Endothelial cell of umbilical vein (primary cell): ENCODE results near the gene DHX35. TPM values are rescaled to one million over a fixed set of nuclear protein-coding genes. Genes with fewer than 3 reads are reported as not detected.

Experiments
- BruUV-seq: library from RNA; stranded (reverse); fragments of 400-500 nt; replicated peaks from 2 replicates; lab custom pipeline; 2021; lab: Mats Ljungman, UMichigan
- CTCF ChIA-PET: fragments of 300-600, 350-600 bp; sonication (Branson Sonifier 250); formaldehyde crosslinking; loops from one replicate; lab custom pipeline; 2021; ENCODE audit warnings: antibody characterized with exemption, inconsistent platforms; lab: Charles Lee
- POLR2A ChIA-PET: fragments of 300-600, 350-600 bp; sonication (Branson Sonifier 250); formaldehyde crosslinking; loops from one replicate; lab custom pipeline; 2021; ENCODE audit warnings: antibody characterized with exemption, inconsistent platforms; lab: Charles Lee
- DNase-seq: peaks from one replicate; pipeline ENCODE4 v3.0.0-alpha.2; 2011; ENCODE audit warnings: low read depth, low spot score
- FAIRE-seq: peaks from 2 replicates; lab custom pipeline; 2011; peaks lifted over from hg19 to GRCh38; lab: Jason Lieb, UNC
- H2AFZ ChIP-seq: 2 replicates; pipeline ENCODE4 v1.6.0; 2012; ENCODE audit warnings: low read depth, low read length, control low read depth, inconsistent platforms
- H3K27ac ChIP-seq: 2 replicates; pipeline ENCODE4 v1.5.1; 2011; ENCODE audit warnings: low read depth, mild to moderate bottlenecking, control low read depth, low read length, moderate library complexity; ENCODE audit not compliant: insufficient read depth
- H3K27me3 ChIP-seq, 2 experiments: 2 replicates each; pipeline versions ENCODE4 v1.6.0 to v1.6.1; 2011; ENCODE audit warnings: low read length in 2 of 2, mixed read lengths in 1 of 2; ENCODE audit not compliant: control insufficient read depth in 2 of 2, insufficient read depth in 2 of 2
- H3K36me3 ChIP-seq, 2 experiments: 2 replicates in 1 of 2; 3 replicates in 1 of 2; pipeline ENCODE4 v1.5.1; 2011; ENCODE audit warnings: low read length in 2 of 2, mild to moderate bottlenecking in 1 of 2, moderate library complexity in 1 of 2; ENCODE audit not compliant: control insufficient read depth in 2 of 2, insufficient read depth in 2 of 2; ENCODE audit errors: extremely low read depth in 1 of 2
- H3K4me1 ChIP-seq: 3 replicates; pipeline ENCODE4 v1.5.1; 2011; ENCODE audit warnings: mild to moderate bottlenecking, low read length; ENCODE audit not compliant: control insufficient read depth, insufficient read depth; ENCODE audit errors: extremely low read depth
- H3K4me2 ChIP-seq: 2 replicates; pipeline ENCODE4 v1.6.1; 2011; ENCODE audit warnings: low read length, control low read depth, mixed read lengths; ENCODE audit not compliant: insufficient read depth
- H3K4me3 ChIP-seq, 3 experiments: fragments of 200-600 bp in 1 of 3; sonication (generic), shearing (Covaris generic) in 1 of 3; replicated peaks in 1 of 3; 2 replicates each; pipeline ENCODE4 v1.5.1; 2011 to 2016; ENCODE audit warnings: control low read depth in 3 of 3, low read length in 3 of 3, mild to moderate bottlenecking in 2 of 3, inconsistent platforms in 1 of 3, low read depth in 1 of 3, moderate library complexity in 1 of 3; ENCODE audit not compliant: insufficient read depth in 1 of 3
- H3K79me2 ChIP-seq: 2 replicates; pipeline ENCODE4 v1.6.0; 2012; ENCODE audit warnings: low read length, inconsistent platforms; ENCODE audit not compliant: control insufficient read depth, insufficient read depth
- H3K9ac ChIP-seq: replicated peaks from 2 replicates; pipeline ENCODE3; 2011; ENCODE audit warnings: low read length, control low read depth; ENCODE audit not compliant: insufficient read depth; ENCODE audit errors: extremely low read depth
- H3K9me1 ChIP-seq: replicated peaks from 3 replicates; pipeline ENCODE4 v1.6.0; 2011; ENCODE audit warnings: mild to moderate bottlenecking, low read length; ENCODE audit not compliant: control insufficient read depth, insufficient read depth; ENCODE audit errors: extremely low read depth
- H3K9me3 ChIP-seq: replicated peaks from 2 replicates; pipeline ENCODE4 v1.5.1; 2012; ENCODE audit warnings: low read length, inconsistent platforms; ENCODE audit not compliant: control insufficient read depth, insufficient read depth
- H4K20me1 ChIP-seq: replicated peaks from 2 replicates; pipeline ENCODE3; 2011; ENCODE audit warnings: mild to moderate bottlenecking, low read length; ENCODE audit not compliant: control insufficient read depth, insufficient read depth; ENCODE audit errors: extremely low read depth
- CTCF ChIP-seq, 2 donors: IDR thresholded peaks; 1 replicate in 1 of 2; 2 replicates in 1 of 2; pipeline ENCODE4 v1.5.1; 2011; ENCODE audit warnings: low read length in 2 of 2, mild to moderate bottlenecking in 2 of 2, moderate library complexity in 2 of 2, control low read depth in 1 of 2, inconsistent platforms in 1 of 2, low read depth in 1 of 2; ENCODE audit not compliant: insufficient read depth in 1 of 2; ENCODE audit errors: extremely low read depth in 1 of 2
- EZH2 ChIP-seq: IDR thresholded peaks from 2 replicates; pipeline ENCODE4 v1.6.1; 2012; ENCODE audit warnings: borderline replicate concordance, low read depth, mild to moderate bottlenecking, moderate library complexity, low read length, inconsistent platforms; ENCODE audit not compliant: severe bottlenecking
- FOS ChIP-seq: IDR thresholded peaks from 2 replicates; pipeline ENCODE4 v1.6.1; 2011; ENCODE audit warnings: mild to moderate bottlenecking, low read length, moderate library complexity, borderline replicate concordance; ENCODE audit not compliant: insufficient read depth
- GATA2 ChIP-seq: IDR thresholded peaks from 2 replicates; pipeline ENCODE4 v1.7.0; 2011; ENCODE audit warnings: low read depth, mild to moderate bottlenecking, moderate library complexity, mixed read lengths, low read length; ENCODE audit not compliant: insufficient read length, insufficient read depth
- JUN ChIP-seq: IDR thresholded peaks from 2 replicates; pipeline ENCODE4 v1.6.1; 2011; ENCODE audit warnings: borderline replicate concordance, low read depth; ENCODE audit not compliant: insufficient read length, insufficient read depth
- MYC ChIP-seq: IDR thresholded peaks from one replicate; pipeline ENCODE4 v1.6.1; 2011; ENCODE audit warnings: mild to moderate bottlenecking, low read depth, low read length
- POLR2A ChIP-seq: IDR thresholded peaks from 2 replicates; pipeline ENCODE4 v1.6.1; 2012; ENCODE audit warnings: low read depth, mild to moderate bottlenecking, control low read depth, low read length
- POLR2AphosphoS5 ChIP-seq: IDR thresholded peaks from 2 replicates; pipeline ENCODE4 v1.6.1; 2012; ENCODE audit warnings: low read depth, mild to moderate bottlenecking, control low read depth, low read length, moderate library complexity; ENCODE audit not compliant: insufficient read depth
- dilution Hi-C: fragments of 300-500 bp; cut with MboI; formaldehyde crosslinking; loops from one replicate; pipeline ENCODE4 v1.15.0; 2019; ENCODE audit warnings: low sequenced_read_pairs; ENCODE audit not compliant: extremely low pct_ligation_motif_present
- intact Hi-C: fragments of 100-400 bp; cut with micrococcal nuclease; formaldehyde crosslinking; loops from one replicate; pipeline ENCODE4 v1.10.0; 2022
- polyA plus RNA-seq, 4 experiments: library from polyadenylated mRNA; depleted of rRNA in 3 of 4; stranded (reverse) in 3 of 4; unstranded in 1 of 4; fragments of >200 nt; gene quantifications; 2 replicates each; pipeline versions ENCODE4 v1.2.1 to v1.2.3, GENCODE V29; 2011 to 2012; ENCODE audit warnings: missing spikeins in 1 of 4
- total RNA-seq: library from RNA; stranded (reverse); gene quantifications from 2 replicates; pipeline ENCODE4 v1.2.3, GENCODE V29; 2021
- TF ChIP-seq, protein P1 (sequence below): IDR thresholded peaks from 2 replicates; pipeline ENCODE4 v1.6.1; 2011; ENCODE audit not compliant: insufficient read depth, insufficient read length

The DHX35 gene
- total and polyA plus RNA-seq, 2 donors (not counting 3 experiments of a cell fraction or from before 2014, with no cell fraction given) = 10.0 to 13.0 TPM

DNA sequence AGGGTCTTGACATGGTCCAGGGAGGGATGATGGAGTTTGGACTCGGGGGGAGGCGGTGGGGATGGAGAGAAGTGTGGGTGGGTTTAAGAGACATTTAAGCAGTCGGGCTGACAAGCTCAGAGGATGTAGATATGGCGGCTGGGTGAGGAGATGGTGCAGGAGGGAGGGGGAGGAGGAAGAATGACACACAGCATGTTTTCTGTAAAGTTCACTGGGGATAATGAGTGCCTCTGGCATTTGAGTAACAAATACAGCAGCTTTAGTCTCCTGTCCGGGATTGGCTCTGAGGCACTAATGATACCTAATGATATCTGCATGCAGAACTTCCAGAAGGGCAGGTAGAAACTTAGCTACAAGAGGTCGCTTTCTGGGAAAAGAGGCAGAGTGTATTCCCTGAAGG, 107.8 kb downstream of the DHX35 start:
- no peak for FAIRE-seq

More for the DNA sequence above, 107.8 kb downstream of the DHX35 start:
- dilution Hi-C loops = no loop called here
- Histone ChIP-seq H3K36me3 (no peaks in the 10 kb centered on the region), H3K27me3 (peaks cover 3 to 8% of the 10 kb centered on the region in 2 experiments), H3K27ac (no peak overlapping the region), H3K4me3 (no peak overlapping the region), H3K9me3 (no peaks in the 10 kb centered on the region), H3K4me2 (no peak overlapping the region), H2AFZ (peak overlapping the region; percentile 27), H3K4me1 (no peaks in the 10 kb centered on the region), H3K9ac (no peak overlapping the region), H3K9me1 (no peaks in the 10 kb centered on the region), H4K20me1 (no peaks in the 10 kb centered on the region), H3K79me2 (no peaks in the 10 kb centered on the region)
- ChIA-PET POLR2A (no interaction called here), CTCF (interaction anchor here (1.0 to 7.5 kb wide), 4 partner anchors 9 to 20 kb away, joined by 3 to 50 read pairs (median 16); no protein-coding TSS in a partner anchor)
- BruUV-seq = no TSS peak
- intact Hi-C loops = no loop called here
- DNase-seq = no peak
- no peak for TF ChIP-seq POLR2A
- TF ChIP-seq FOS = no peak
- TF ChIP-seq EZH2 = no peak
- no peak for TF ChIP-seq POLR2AphosphoS5
- TF ChIP-seq JUN = no peak
- TF ChIP-seq MYC = no peak
- TF ChIP-seq GATA2 = no peak
- TF ChIP-seq, protein P1, sequence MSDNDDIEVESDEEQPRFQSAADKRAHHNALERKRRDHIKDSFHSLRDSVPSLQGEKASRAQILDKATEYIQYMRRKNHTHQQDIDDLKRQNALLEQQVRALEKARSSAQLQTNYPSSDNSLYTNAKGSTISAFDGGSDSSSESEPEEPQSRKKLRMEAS = no peak
- TF ChIP-seq CTCF (IDR thresholded peaks at IDR 0.05; ENCODE audit: extremely low read depth in 1 of 2, insufficient read depth in 1 of 2, low read depth in 1 of 2, low read length in 2 of 2) = no peak
